B cell (primary cell): ENCODE data around the gene ACSF2.

ENCODE experiments used
- CTCF ChIP-seq: fragments of 200-600 bp; IDR thresholded peaks from one replicate; pipeline ENCODE4 v1.8.0; 2022; ENCODE audit warnings: antibody characterized with exemption, mild to moderate bottlenecking
- EZH2 ChIP-seq: IDR thresholded peaks from 2 replicates; pipeline ENCODE4 v1.6.1; 2012; ENCODE audit warnings: borderline replicate concordance, low read depth, mild to moderate bottlenecking, moderate library complexity, low read length; ENCODE audit not compliant: insufficient read depth, poor library complexity, severe bottlenecking

DNA sequence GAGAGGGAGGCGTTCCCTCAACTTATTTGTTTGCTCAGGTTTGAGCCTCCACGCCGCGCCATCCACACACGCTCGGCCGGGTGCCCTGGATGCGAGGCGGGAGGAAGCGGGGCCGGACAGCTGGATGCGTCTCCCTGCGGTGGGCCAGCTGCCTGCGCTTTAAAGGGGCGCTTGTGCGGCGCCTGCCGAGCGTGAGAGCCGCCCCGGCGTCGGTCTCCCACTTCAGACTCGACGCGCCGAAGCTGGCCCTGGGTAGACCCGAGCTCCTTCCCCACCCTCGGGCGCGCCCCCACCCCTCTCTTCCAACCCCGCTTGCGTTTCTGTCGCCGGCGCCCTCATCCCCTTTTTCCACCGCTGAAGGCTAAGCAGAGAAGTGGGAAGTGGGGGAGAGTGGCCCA, 43.2 kb downstream of the ACSF2 start:
- TF ChIP-seq CTCF = no peak
- no peak for TF ChIP-seq EZH2
